SK-N-DZ (cell line): ENCODE data around the gene DRAXIN.

Source experiments
- DNase-seq: peaks from one replicate; pipeline ENCODE4 v3.0.0-alpha.2; 2015; ENCODE audit warnings: low spot score

DRAXIN gene

GRCh38 chr1:11684070-11684469, 7.4 kb upstream of the DRAXIN start:
- DNase-seq, result peak; percentile 71

- DNase-seq, result no peak
Measured at GRCh38 chr1:11685210-11685752, 6.2 kb upstream of the DRAXIN start.

GRCh38 chr1:11688506-11688905, 3.0 kb upstream of the DRAXIN start:
- no peak for DNase-seq

GRCh38 chr1:11690397-11691301, 861 bp upstream of the DRAXIN start:
- DNase-seq, result peak; percentile 30

- DNase-seq, result no peak
Measured at GRCh38 chr1:11691928-11692711, 610 bp downstream of the DRAXIN start.

- DNase-seq, result no peak
Measured at GRCh38 chr1:11693024-11693590, 1.6 kb downstream of the DRAXIN start.

GRCh38 chr1:11693917-11694316, 2.4 kb downstream of the DRAXIN start:
- DNase-seq, result no peak

GRCh38 chr1:11695861-11696260, 4.4 kb downstream of the DRAXIN start:
- no peak for DNase-seq

GRCh38 chr1:11697188-11697892, 5.8 kb downstream of the DRAXIN start:
- no peak for DNase-seq

GRCh38 chr1:11697893-11698210, 6.3 kb downstream of the DRAXIN start:
- DNase-seq, result no peak

GRCh38 chr1:11700601-11701467, 9.3 kb downstream of the DRAXIN start:
- peak; percentile 74 for DNase-seq

GRCh38 chr1:11701551-11701961, 10.0 kb downstream of the DRAXIN start:
- no peak for DNase-seq

- DNase-seq, result no peak
Measured at GRCh38 chr1:11701981-11702803, 10.7 kb downstream of the DRAXIN start.

- DNase-seq, result no peak
Measured at GRCh38 chr1:11703357-11704193, 12.1 kb downstream of the DRAXIN start.

- no peak for DNase-seq
Measured at GRCh38 chr1:11704194-11704529, 12.7 kb downstream of the DRAXIN start.

GRCh38 chr1:11704691-11705475, 13.4 kb downstream of the DRAXIN start:
- no peak for DNase-seq

- DNase-seq, result no peak
Measured at GRCh38 chr1:11705596-11705995, 14.1 kb downstream of the DRAXIN start.

GRCh38 chr1:11706292-11706691, 14.8 kb downstream of the DRAXIN start:
- DNase-seq, result no peak
